ENCODE measurements around the gene DYNC2H1.
"Not testable (repeated sequence)": the region's sequence is repeated elsewhere in the genome, so short reads cannot be mapped to it uniquely, and the experiment has no call there.

The DYNC2H1 gene

DNA sequence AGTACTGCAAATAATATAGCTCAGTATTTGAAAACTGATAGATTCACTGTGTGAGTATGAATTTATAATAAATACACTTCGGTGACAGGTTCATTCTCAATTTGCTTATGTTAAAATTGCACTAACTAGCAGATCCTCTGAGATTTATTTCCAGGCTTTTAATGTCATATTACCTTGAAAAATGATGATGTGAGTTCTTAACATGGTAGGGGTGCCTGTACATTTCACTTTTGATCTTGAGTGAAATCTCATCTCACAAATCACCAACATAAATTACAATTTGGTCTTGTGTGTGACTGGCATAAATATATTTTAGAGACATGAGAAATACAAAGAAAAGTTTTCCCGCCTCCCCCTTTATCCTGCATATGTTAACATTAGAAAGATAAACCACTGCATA, 240.4 kb downstream of the DYNC2H1 start:
- no peak for DNase-seq
- intact Hi-C loops (cut with DNase I): no loop called here

DNA sequence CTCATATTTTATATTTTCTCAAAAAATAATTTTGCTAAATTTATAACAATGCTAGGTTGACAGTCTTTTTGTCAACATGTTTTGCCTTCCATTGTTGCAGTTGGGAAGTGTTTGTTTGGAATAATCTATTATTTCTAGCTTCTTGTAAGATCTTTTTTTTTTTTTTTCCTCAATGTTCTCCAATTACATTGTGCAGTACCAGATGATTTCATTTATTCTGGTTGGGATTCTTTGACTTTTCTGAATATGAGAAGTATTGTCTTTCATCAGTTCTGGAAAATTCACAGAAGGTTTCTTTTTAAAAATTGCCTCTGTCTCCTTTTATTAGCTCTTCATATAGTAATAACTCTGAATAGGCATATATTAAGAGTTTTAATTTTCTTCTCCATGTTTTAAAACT, 245.4 kb downstream of the DYNC2H1 start:
- intact Hi-C loops (cut with DNase I): no loop called here
- no peak for DNase-seq

DNA sequence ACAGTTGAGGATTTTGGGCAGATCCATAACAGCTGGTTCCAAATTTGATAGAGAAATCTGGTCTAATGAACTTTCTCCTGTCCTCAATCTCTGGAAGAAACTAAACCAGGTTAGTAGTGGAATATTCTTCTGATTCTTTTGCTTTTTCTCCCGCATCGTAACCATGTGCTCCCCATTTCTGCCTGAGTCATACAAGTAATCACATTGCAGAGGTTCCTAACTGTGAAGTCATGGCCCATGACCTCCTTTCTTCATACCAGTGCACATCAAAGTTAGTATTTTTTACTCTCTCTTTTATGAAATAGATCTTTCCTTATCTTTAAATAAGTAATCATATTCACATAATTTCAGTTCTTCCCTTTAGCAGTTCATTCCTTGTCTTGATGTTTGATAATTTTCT, 249.0 kb downstream of the DYNC2H1 start:
- intact Hi-C loops (cut with DNase I): no loop called here
- DNase-seq: no peak

GRCh38 chr11:103359216-103359615, 250.0 kb downstream of the DYNC2H1 start:
- intact Hi-C loops (cut with DNase I): no loop called here
- no peak for DNase-seq

GRCh38 chr11:103364687-103365086, 255.5 kb downstream of the DYNC2H1 start:
- intact Hi-C loops (cut with DNase I): no loop called here
- DNase-seq: no peak

DNA sequence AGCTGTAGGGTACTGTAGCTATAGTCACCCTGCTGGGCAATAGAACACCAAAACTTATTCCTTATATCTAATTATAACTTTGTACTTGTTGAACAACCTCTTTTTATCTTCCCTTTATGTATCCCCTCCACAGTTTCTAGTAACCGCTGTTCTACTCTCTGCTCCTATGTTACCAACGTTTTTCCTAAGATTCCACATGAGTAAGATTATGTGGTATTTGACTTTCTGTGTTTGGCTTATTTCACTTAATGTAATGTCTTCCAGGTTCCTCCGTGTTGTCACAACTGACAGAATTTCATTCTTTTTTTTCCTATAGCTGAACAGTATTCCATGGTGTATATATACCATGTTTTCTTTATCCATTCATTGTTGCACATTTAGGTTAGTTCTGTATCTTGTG, 258.4 kb downstream of the DYNC2H1 start:
- intact Hi-C loops (cut with DNase I): no loop called here
- no peak for DNase-seq

DNA sequence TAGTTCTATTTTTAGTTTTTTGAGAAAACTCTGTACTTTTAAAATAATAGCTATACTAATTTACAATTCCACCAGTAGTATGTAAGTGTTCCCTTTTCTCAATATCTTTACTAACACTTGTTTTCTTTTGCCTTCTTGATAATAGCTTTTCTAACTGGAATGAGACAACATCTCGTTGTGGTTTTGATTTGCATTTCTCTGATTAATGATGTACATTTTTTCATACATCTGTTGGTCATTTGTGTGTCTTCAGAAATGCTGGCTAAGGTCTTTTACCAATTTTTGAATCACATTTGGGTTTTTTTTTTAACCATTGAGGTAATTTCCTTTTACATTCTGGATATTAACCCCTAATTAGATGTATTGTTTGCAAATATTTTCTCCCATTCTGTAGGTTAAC, 258.9 kb downstream of the DYNC2H1 start:
- DNase-seq: no peak
- intact Hi-C loops (cut with DNase I): no loop called here

- DNase-seq: no peak
- intact Hi-C loops (cut with DNase I): no loop called here
Observed at GRCh38 chr11:103370076-103370475, 260.9 kb downstream of the DYNC2H1 start.

DNA sequence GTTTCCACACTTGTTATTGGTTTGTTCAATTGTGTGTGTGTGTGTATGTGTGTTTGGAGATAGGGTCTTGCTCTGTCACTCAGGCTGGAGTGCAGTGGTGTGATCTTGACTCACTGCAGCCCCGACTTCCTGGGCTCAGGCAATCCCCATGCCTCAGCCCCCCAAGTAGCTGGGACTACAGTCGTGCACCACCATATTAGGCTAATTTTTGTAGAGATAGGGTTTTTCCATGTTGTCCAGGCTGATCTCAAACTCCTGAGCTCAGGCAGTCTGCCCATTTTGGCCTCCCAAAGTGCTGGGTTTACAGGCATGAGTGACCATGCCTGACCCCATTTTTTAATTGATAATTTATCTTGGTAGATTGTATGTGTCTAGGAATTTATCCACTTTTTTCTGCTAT, 263.7 kb downstream of the DYNC2H1 start:
- intact Hi-C loops (cut with DNase I): no loop called here
- no peak for DNase-seq

- DNase-seq; intact Hi-C loops (cut with DNase I): not testable (repeated sequence)
Observed at GRCh38 chr11:103374227-103374626, 265.0 kb downstream of the DYNC2H1 start.

DNA sequence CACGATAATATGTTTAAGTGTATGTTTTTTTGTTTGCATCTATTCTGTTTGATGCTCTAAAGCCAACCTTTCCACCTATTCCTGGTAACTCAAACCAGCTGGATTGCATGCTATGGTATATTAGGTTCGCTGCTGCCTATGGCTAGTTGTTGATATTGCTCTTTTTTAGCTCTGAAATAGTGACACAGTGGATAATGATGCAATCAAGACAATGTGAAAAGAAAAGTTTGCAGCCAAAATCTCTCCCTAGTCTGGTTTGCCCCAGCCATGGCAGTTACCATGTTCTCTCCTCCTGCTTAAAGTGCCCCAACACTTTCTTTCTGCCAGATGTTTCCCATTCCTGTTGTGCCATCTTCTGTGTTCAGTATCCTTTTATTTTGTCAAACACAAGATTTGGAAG, 269.7 kb downstream of the DYNC2H1 start:
- intact Hi-C loops (cut with DNase I): no loop called here
- DNase-seq: no peak

DNA sequence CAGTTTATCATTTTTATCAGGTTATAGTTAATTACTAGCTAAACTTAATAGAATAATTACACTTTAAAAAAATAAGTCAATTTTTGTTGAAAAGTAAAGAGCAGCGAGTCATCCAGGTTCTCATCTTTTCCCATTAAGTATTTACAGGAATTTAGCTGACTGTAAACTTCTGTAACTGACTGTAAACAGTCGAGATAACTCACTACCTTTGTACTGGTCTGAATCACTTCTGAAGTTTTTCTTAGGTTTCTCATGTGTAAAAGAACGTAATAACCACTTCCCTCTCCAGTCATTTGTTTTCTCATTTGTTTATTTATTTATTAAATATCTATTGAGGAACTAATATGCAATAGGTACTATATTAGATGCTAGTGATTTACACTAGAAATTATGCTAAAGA, 270.8 kb downstream of the DYNC2H1 start:
- intact Hi-C loops (cut with DNase I): no loop called here
- no peak for DNase-seq

GRCh38 chr11:103384652-103385051, 275.4 kb downstream of the DYNC2H1 start:
- DNase-seq: no peak
- intact Hi-C loops (cut with DNase I): no loop called here

DNA sequence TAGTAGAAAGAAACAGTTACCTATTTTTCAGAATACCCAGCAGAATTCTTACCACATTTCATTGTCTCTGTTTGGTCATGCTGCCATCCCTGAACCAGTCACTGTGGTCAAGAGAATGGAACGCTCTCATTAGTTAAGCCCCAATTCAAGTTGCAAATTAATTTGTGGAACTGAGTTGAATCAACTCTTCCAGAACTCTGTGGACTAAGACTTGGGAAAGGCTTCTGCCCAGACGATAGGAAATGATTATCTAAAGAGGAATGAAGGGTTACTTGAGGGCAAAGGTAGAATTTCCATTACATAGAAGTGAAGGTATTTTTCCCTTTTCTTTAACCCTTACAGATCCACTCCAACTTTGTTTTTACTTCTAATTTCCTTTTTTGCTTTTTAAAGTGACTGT, 286.4 kb downstream of the DYNC2H1 start:
- intact Hi-C loops (cut with DNase I): no loop called here
- DNase-seq: no peak

DNA sequence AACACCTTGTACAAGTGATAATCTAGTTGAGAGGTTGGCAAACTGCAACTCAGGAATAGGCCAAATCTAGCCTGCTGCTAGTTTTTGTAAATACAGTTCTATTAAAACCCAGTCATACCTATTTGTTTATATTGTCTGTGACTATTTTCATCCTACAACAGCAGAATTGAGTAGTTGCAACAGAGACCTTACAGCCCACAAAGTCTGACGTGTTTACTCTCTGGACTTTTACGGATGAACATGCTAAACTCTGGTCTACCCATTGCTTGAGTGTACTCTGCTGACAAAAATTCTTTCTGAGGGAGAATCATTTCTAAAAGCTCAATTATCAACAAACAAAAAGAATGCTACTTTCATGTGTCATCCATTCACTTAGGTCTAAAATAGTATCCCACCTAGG, 287.0 kb downstream of the DYNC2H1 start:
- intact Hi-C loops (cut with DNase I): no loop called here
- no peak for DNase-seq

- no peak for DNase-seq
- intact Hi-C loops (cut with DNase I): no loop called here
Observed at GRCh38 chr11:103397369-103397768, 288.1 kb downstream of the DYNC2H1 start.

- intact Hi-C loops (cut with DNase I): no loop called here
- no peak for DNase-seq
Observed at GRCh38 chr11:103398829-103399228, 289.6 kb downstream of the DYNC2H1 start.

- no peak for DNase-seq
- intact Hi-C loops (cut with DNase I): no loop called here
Observed at GRCh38 chr11:103406357-103406756, 297.1 kb downstream of the DYNC2H1 start.

GRCh38 chr11:103407641-103408040, 298.4 kb downstream of the DYNC2H1 start:
- no peak for DNase-seq
- intact Hi-C loops (cut with DNase I): no loop called here

DNA sequence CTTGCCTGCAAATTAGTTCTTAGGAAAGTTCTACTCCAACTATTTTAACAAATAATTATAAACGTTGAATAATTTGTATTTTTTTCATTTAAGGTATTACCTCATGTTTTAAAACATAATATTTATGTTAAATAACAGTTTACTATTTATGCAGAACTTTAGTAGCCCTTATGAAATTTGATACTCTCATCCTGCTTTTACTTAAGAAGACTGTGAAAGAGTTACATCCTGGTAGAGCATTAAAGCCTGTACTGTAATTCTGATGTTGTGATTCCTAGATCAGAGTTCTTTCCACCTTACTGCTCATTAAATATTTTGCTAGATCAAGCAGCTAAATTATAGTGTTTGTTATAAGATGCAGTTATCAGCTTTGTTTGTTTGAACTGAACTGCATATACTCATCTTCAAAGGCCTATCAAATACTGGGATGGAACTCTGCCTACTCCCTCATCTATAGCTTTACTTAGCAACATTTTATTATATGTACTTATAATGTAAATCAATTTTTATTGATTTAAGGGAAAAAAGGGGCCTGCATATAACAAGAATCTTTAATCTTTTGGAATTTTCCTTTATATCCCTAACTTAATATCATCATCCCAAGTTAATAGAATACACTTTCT, 304.2 kb downstream of the DYNC2H1 start:
- intact Hi-C loops (cut with DNase I): no loop called here
- no peak for DNase-seq

GRCh38 chr11:103418014-103418413, 308.8 kb downstream of the DYNC2H1 start:
- intact Hi-C loops (cut with DNase I): no loop called here

DNA sequence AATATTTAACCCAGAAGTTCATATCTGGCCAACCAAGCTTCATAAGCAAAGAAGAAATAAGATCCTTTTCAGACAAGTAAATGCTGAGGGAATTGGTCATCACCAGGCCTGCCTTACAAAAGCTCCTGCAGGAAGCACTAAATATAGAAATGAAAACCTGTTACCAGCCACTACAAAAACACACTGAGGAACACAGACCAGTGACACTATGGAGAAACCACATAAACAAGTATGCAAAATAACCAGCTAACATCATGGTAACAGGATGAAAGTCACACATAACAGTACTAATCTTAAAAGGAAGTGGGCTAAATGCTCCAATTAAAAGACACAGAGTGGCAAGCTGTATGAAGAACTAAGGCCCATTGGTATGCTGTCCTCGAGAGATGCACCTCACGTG, 311.4 kb downstream of the DYNC2H1 start:
- DNase-seq: no peak
- intact Hi-C loops (cut with DNase I): no loop called here

More at GRCh38 chr11:103418014-103418413, 308.8 kb downstream of the DYNC2H1 start:
- DNase-seq: no peak
